ENCODE measurements around the gene HDAC1.

Gene HDAC1

GRCh38 chr1:32373996-32374592 is 82.2 kb downstream of the HDAC1 start:
- no peak for DNase-seq (ENCODE audit: low read depth)

- DNase-seq (ENCODE audit: low read depth) = no peak
Measured at GRCh38 chr1:32376199-32376598, 84.3 kb downstream of the HDAC1 start.

- DNase-seq (ENCODE audit: low read depth) = no peak
Measured at GRCh38 chr1:32377541-32378220, 85.8 kb downstream of the HDAC1 start.

- DNase-seq (ENCODE audit: low read depth) = no peak
Measured at GRCh38 chr1:32380057-32380456, 88.2 kb downstream of the HDAC1 start.
